ENCODE results near the gene CRY2. TPM values are rescaled to one million over a fixed set of nuclear protein-coding genes. Genes with fewer than 3 reads are reported as not detected.
"Not testable (repeated sequence)": the region's sequence is repeated elsewhere in the genome, so short reads cannot be mapped to it uniquely, and the experiment has no call there.

The CRY2 gene
- polyA plus RNA-seq (2014; cell fraction: cytosol; rRNA removed): 5.7 and 7.4 TPM in 2 replicates
- polyA plus RNA-seq (2014; cell fraction: nucleus; rRNA removed): 13.1 and 17.3 TPM in 2 replicates

DNA sequence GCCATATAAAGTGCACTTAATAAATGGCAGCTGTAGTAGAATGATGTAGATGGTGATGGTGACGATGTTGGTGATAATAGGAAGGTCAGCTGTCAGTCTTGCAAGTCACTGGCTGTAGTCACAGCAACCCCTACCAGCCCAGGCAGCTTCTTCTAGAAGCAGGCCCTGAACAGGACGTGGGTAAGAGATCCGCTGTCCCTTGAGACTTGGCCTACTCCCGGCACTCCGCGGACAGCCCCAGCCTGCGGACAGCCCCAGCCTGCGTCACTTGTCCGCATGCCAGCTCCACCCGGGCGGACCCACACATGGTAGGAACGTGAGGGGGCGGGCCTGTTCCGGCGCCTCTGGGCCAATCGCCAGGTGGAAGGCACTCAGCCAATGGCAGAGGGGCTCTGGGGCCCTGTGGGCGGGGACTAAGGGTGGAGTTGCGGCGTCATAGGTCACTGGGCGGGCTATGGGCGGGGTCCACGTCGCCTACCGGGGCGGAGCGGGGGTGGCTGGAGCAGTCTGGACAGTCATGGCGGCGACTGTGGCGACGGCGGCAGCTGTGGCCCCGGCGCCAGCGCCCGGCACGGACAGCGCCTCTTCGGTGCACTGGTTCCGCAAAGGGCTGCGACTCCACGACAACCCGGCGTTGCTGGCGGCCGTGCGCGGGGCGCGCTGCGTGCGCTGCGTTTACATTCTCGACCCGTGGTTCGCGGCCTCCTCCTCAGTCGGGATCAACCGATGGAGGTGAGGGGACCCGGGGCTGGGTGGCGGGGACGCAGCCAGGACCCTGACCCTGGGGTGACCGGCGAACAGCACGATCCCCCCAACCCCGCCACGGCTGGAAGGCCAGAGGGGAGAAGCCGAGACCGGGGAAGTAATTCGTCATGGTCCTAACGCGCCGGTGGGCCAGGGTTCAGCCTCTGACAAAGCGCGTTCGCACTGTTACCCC lies at the start of gene CRY2:
Gene CRY2, plus strand, starts transcription at position 502 of the 937 bp plus-strand sequence. Its CDS starts 16 bp downstream, at position 518.
- DNase-seq (ENCODE audit: low spot score): peak; percentile 97

DNA sequence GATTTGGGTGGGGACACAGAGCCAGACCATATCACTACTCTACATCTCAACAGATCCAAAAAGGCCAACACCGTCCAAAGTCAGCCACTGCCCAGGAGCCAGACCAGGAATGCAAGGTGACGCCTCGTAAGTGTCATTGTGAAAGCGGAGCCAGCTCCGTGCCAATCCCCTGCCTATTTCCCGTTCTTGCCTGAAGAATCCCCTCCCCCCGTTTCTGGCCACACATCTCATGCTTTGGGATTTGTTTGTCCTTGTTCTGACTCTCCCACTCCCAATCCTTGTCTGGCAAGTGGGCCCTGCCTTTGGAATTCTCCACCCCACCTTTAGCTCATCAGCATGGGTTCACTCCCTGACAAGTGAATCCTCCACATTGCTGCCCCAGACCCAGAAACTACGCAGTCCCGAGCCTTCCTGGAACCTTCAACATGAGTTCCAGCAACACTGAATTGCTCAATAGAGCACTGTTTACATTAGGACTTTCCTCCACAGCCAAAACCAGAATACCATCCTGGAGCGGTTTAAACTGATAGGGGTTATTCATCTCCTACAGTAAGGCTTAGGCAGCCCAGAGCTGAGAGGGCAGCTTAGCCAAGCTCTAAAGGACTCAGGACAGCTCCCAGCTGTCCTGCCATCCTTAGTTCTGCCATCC lies 48.4 kb upstream of the CRY2 start:
- DNase-seq (ENCODE audit: low spot score): no peak

DNA sequence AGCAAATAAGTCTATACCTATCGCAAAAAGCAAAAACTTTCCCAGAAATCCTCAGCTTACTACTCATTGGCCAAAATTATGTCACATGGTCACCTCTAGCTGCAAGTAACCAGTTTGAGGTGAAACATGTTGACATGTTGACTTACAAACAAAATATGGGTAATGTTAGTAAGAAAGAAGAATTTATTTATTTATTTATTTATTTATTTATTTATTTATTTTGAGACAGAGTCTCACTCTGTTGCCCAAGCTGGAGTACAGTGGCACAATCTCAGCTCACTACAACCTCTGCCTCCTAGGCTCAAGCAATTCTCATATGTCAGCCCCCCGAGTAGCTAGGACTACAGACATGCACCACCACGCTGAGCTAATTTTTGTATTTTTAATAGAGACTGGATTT lies 47.7 kb upstream of the CRY2 start:
- DNase-seq (ENCODE audit: low spot score): no peak

DNA sequence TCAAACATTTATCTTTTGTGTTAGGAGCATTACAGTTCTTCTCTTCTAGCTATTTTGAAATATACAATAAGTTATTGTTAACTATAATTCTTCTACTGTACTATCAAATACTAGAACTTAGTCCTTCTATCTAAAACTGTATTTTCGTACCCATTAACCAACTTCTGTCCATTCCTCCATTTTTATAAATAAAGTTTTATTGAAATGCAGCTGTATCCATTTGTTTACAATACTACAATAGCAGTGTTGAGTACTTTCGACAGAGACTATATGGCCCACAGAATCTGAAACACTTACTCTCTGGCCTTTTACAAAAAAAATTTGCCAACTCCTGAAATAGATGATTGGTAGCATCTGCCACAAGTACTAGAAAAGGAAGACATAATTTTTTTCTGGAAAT lies 47.0 kb upstream of the CRY2 start:
- DNase-seq (ENCODE audit: low spot score): no peak

DNA sequence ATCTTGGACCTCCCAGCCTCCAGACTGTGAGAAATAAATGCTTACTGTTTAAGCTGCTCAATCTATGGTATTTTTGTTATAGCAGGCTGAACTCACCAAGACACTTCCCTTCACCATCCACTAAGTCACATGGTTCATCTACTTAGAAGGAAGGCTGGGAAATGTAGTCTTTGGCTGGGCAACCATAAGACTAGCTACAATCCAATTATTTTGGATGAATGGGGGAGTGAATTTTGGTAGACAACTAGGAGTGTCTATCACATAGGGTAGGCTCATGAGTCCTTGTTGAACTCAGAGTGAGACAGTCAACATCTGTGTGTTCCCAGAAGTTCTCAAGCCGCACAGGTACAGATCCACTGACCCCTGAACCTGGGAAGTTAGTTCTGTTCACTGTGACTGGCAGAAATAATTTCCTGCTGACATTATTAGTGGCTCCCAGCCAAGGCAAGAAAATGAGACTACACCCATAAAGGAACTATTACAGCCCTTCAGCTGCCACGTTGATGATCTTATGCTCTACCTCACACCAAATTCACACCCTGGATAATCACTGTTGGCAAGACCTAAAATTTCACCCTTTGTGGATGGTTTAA lies 45.5 kb upstream of the CRY2 start:
- no peak for DNase-seq (ENCODE audit: low spot score)

DNA sequence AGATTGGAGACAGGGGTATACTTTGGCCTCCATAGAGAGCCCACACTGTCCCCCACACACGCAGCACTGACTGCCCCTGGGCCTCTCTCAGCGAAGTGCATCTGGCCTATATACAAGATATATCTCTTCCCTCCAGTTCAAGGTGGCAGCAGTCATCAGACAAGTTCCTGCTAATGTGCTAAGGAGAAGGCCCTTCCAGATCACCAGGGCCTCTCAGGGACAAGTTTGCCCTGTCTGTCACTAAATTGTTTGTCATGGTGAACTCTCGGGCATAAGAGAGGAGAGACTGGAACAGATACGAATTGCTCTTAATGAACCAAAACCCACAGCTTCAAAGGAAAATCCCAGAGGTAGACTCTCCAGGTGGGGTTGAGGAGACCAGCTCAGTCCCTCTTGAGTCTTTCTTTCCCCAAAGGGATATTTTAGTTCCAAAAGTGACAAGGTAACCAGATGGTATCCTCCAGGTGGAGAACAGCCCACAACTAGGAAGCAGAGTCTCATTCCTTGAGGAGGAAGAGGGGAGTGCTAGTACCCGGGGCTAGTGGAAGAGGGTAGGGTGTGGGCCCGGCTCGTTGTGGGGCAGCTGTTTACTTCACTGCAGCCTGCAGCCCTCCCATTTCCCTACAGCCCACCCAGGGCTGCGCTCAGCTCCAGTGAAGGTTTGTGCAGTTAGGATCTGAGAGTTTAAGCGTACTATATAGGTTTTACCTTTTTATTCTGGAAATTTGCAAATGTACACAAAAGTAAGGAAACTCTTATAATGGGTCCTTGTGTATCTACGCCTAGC lies 44.6 kb upstream of the CRY2 start:
- no peak for DNase-seq (ENCODE audit: low spot score)

DNA sequence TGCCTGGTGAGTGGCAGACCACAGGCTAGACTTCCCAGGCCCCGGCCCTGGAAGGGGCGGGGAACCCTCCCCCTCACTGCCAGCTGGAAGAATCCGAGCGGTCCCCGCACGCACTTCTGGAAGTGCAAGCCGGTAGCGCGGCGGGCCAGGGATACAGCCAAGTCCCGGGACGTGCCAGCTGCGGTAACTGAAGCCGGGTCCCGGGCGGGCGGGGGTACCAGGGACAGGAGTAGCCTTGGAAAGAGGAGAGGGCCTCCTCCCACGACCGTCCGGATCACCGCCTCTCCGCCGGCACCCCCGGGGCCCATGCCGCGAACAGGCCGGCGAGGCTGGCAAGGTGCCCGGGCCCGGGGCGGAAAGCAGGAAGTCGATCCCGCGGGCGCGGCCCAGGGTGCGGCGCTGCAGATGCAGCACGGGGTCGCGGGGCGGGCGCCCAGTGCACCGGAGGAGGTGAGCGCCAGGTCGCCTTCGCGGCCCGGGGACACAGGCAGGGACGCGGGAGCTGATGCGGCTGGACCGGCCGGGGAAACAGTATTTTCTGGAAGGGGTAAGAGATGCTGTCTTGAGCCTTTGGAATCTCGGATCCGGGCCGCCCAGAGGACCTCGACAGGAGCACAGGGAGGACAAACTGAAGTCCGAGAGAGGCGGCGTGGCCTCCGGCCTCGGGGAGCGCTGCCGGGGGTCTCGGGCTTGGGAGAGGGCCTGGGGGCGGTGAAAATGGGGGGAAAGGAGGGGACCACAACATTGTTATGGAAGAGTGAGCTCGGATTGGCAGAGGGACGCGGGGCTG lies 43.1 kb upstream of the CRY2 start:
- DNase-seq (ENCODE audit: low spot score): peak; percentile 52

DNA sequence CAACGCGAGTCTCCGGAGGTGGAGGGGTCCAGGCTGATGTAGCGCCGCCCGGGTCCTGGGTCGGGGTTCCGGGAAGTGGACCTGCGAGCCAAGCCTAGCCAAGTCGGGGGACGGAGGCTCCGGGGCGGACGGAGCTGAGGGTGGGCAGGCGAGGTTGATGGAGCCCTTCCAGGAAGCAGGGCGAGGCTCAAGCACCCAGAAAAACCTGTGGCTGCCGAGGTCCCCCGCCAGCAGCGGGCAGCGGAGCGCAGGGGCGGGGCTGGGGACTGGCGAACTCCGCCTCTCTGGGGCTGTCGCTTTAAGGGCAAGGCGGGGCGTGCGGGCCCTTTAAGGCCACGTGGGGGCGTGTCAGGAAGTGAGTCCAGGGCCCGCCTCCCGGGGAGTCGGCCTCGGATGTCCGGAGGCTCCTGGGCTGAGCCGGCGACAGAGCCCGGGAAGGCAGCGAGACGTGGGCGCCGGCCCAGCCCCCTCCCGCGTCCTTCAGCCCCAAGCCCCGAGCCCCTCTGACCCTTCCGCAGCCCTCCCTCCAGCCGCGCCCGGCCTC lies 42.4 kb upstream of the CRY2 start, which contains the start of gene SLC35C1:
Gene SLC35C1, plus strand, starts transcription at position 389 of the 544 bp plus-strand sequence. CDS start 653 bp downstream, outside the sequence.
- DNase-seq (ENCODE audit: low spot score): peak; percentile 94

DNA sequence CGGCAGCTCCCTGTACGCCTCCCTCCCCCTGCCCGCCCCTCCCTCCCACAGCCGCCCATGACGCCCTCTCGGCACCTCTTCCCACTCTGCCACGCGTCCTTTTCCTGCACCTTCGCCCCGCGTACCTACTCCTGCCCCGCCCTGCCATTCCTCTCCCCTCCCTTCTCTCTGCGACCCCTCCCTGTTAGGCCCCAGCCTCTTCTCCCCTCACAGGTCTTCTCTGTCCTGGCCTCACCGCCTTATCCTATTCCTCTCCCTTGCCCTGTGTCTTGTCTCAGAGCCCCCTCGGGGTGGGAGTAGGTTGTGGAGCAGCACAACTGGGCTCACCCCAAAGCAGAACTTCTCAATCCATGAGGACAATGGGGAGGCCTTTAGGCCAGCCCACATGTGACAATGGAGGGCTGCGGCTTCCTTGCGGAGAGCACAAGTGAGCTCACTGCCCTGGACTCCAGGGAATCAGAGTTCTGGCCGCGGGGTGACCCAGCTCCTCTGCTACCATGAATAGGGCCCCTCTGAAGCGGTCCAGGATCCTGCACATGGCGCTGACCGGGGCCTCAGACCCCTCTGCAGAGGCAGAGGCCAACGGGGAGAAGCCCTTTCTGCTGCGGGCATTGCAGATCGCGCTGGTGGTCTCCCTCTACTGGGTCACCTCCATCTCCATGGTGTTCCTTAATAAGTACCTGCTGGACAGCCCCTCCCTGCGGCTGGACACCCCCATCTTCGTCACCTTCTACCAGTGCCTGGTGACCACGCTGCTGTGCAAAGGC lies 41.8 kb upstream of the CRY2 start:
- peak; percentile 45 for DNase-seq (ENCODE audit: low spot score)

DNA sequence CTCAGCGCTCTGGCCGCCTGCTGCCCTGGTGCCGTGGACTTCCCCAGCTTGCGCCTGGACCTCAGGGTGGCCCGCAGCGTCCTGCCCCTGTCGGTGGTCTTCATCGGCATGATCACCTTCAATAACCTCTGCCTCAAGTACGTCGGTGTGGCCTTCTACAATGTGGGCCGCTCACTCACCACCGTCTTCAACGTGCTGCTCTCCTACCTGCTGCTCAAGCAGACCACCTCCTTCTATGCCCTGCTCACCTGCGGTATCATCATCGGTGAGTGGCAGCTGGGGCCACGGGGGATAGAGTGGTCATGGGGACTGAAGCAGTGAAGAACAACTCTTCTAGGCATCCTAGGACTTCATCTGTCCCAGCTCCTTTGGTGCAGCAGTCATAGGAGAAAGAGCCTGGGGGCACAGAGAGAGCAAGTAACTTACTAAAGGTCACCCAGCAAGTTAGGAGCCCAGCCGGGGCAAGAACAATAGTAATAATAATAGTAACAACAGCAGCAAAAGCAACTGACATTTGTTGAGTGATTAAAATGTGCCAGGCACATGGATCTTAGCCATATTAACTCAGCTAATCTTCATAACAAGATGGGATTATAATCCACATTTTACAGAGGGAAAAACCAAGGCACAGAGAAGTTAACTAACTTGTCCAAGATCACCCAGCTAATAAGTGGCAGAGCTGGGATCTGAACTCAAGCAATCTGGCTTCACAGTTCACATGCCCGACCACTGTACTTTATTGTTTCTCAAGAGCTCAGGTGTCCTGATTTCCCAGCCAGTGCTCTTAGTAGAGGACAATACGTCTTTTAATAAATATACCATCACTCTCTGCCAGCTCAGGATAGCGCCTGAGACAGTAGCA lies 41.0 kb upstream of the CRY2 start:
- DNase-seq (ENCODE audit: low spot score): no peak

DNA sequence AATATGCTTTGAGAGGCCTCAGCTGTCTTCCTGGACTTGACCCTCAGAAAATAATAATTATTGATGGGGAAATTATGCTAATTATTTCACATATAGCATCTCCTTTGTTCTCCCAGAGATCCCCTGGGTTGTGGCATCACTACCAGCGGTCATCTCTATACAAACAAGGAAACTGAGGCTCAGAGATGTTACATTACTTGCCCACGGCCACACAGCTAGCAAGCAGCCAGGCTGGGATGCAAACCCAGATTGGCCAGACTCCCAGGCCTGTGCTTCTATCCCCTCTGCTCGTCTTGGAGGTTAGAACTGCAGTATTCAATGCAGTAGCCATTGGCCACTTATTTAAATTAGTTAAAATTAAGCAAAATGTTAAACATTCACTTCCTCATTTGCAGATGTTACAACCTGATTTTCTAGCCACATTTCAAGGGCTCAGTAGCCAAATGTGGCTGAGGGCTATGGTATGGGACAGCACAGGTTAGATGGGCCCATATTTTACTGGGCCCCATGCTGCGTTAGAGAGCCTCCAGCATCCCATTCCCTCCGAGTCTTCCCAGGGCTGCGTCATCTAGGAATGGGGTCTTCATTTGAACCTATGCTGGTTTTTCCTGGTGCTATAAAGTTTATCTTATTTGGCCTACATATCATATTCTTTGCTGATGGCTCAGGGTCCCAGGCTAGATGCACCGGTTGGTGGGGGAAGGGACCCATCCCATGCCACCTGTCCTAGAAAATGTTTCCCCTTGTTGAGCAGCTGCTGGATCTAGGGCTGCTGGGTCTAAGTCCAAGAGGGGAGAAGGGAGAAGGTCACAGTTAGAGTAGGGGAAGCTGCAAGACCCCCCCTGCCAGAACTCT lies 40.1 kb upstream of the CRY2 start:
- no peak for DNase-seq (ENCODE audit: low spot score)

DNA sequence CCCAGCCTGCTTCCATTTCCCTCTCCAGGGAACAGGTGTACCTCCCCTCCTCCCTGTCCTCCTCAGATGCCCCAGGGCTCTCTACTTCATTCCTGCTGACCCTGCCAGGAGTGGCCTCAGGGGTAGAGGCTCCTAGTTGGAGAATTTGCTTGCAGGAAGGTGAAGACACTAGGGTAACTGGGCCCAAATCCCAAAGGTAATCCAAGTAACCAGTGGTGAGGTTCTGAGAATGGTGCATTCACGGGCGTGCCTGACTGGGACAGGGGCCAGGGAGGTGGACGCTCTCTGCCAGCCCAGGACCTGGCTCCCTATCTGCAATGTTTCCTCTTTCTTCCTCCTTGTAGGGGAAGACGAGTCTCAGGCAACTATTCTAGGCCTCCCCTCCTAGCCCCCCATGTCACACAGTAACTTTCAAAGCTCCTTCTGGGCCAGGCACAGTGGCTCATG lies 39.5 kb upstream of the CRY2 start:
- no peak for DNase-seq (ENCODE audit: low spot score)

DNA sequence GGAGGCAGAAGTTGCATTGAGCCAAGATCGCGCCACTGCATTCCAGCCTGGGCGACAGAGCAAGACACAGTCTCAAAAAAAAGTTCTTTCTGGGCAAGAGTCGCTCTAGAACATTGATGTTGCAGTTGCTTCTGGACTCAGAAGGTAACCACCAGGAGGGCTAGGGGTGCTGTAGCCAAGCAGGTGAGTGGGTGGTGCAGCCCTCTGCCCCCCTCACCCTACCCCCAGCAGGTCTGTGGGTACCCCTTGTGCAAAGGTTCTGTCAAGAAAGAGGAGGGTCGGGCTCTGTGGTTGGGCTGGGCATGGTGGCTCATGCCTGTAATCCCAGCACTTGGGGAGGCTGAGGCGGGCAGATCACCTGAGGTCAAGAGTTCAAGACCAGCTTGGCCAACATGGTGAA lies 38.8 kb upstream of the CRY2 start:
- DNase-seq (ENCODE audit: low spot score): not testable (repeated sequence)

DNA sequence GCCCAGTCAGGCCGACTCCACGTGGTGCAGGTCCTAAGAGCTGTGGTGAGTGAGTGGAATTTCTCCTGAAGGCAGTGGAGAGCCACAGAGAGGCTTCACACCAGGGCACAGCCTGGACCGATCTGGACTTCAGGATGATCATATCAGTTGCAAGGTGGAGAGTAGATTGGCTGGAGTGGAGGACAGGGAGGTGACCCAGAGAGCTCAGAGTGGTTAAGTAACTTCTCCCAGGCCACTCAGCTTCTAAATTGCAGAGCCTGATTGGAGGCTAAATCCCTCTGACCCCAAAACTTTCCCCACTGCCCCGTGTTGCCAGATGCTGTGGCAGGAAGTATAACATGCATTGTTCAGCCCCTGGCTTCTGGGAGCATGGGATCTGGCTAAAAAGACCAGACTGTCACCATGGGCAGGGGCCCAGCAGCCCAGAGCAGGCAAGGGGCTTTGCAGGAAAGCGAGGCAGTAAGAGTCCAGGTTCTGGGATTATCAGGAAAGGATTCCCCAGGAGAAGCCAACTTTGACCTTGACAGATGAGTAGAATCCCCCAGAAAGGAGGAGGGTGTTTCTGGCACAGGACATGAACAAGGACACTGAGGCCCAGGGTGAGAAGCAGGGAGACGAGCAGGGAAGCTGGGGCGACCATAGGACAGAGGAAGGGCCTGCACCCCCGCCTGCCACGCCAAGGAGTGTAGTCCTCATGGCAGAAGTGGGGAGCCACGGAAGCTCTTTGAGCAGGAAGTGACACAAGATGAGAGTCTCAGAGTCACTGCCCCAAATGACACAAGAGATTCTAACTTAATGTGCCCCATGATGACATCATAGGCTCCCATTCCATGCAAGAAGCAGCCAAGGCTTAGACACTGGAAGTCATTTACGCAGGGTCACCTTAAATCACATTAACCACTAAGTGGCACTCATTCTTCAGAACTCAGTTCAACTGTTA lies 37.5 kb upstream of the CRY2 start:
- DNase-seq (ENCODE audit: low spot score): no peak

DNA sequence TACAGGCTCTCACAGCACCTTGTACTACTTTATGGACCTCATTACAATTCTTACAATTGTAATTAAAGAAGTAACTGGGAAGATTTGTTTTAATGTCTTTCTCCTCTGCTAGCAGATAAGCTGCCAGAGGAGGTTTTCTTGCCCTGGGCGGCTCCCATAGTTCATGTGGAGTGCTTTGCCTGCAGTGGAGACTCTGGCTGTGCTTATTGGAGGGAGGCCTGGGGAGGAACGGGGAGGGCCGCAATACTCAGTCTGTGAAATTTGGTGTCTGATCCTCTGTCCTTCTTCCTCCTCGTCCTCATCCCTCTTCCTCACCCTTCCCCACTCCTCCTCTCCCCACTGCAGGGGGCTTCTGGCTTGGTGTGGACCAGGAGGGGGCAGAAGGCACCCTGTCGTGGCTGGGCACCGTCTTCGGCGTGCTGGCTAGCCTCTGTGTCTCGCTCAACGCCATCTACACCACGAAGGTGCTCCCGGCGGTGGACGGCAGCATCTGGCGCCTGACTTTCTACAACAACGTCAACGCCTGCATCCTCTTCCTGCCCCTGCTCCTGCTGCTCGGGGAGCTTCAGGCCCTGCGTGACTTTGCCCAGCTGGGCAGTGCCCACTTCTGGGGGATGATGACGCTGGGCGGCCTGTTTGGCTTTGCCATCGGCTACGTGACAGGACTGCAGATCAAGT lies 36.7 kb upstream of the CRY2 start:
- no peak for DNase-seq (ENCODE audit: low spot score)

DNA sequence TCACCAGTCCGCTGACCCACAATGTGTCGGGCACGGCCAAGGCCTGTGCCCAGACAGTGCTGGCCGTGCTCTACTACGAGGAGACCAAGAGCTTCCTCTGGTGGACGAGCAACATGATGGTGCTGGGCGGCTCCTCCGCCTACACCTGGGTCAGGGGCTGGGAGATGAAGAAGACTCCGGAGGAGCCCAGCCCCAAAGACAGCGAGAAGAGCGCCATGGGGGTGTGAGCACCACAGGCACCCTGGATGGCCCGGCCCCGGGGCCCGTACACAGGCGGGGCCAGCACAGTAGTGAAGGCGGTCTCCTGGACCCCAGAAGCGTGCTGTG lies 36.2 kb upstream of the CRY2 start:
- DNase-seq (ENCODE audit: low spot score): no peak
